ENCODE results near the gene ERG.

Gene ERG

DNA sequence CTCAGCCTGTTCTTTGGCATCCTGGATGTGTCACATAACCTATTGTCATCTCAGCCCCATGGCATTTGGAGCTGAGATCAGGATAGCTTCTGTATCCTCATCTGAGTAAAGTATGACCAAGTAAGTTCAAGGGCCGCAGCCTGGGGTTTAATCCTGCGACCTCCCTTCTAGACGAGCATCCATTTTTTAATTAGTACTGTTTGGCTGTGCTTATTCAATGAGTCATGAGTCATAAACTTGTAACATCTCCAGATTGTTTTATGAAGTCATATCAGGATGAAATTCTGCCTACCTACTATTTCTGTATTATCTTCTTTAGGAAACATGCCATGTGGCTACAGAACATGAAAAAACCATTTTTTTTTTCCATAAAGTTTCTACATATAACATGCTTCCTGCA lies 119.1 kb downstream of the ERG start:
- DNase-seq (ENCODE audit: extremely low read depth, low read depth), result no peak
- TF ChIP-seq, protein P1, sequence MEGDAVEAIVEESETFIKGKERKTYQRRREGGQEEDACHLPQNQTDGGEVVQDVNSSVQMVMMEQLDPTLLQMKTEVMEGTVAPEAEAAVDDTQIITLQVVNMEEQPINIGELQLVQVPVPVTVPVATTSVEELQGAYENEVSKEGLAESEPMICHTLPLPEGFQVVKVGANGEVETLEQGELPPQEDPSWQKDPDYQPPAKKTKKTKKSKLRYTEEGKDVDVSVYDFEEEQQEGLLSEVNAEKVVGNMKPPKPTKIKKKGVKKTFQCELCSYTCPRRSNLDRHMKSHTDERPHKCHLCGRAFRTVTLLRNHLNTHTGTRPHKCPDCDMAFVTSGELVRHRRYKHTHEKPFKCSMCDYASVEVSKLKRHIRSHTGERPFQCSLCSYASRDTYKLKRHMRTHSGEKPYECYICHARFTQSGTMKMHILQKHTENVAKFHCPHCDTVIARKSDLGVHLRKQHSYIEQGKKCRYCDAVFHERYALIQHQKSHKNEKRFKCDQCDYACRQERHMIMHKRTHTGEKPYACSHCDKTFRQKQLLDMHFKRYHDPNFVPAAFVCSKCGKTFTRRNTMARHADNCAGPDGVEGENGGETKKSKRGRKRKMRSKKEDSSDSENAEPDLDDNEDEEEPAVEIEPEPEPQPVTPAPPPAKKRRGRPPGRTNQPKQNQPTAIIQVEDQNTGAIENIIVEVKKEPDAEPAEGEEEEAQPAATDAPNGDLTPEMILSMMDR (IDR thresholded peaks at IDR 0.05; ENCODE audit: low read depth, low read length), result no peak

DNA sequence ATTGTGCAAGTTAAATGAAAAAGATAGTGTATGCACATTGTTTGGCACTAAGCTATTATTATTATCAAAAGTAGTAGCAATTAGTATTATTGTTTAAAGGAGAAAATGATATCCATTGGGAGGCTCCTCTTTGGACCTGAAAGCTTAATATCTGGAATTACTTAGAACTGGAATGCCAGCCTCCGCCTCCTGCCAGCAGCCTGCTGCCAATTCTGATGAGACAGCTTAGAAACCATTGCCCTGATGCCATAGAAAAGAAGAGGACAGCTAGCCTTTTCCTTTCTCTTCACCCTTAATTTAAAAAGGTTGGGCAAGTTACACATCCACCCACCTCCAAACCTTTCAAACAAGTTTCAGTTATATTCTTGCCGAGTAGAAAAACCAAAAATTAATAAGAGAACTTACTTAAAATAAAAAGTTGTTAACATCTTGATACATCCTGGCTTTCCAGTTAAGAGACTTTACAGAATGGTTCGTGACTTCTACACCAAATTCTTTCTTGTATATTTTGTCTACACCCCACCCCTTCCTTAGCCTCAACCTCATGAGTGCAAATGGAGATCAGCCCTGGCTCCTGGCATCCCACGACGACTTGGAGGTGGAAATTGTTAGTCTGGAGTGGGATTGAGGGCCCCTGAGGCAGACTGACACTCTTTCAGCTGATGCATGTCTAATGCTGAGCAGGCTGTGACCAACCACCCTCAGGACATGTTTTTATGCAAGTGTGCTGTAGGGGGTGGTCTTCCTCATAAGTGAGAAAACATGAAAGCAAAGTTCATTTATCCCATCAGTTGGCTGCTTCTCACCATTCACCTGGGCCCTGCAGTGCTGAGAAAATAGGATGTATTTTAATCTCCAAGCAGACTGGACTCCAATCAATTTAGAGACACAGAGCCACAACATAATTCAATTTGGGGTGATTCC lies 120.8 kb downstream of the ERG start:
- TF ChIP-seq, protein P1 (IDR thresholded peaks at IDR 0.05; ENCODE audit: low read depth, low read length), result no peak
- DNase-seq (ENCODE audit: extremely low read depth, low read depth), result no peak

DNA sequence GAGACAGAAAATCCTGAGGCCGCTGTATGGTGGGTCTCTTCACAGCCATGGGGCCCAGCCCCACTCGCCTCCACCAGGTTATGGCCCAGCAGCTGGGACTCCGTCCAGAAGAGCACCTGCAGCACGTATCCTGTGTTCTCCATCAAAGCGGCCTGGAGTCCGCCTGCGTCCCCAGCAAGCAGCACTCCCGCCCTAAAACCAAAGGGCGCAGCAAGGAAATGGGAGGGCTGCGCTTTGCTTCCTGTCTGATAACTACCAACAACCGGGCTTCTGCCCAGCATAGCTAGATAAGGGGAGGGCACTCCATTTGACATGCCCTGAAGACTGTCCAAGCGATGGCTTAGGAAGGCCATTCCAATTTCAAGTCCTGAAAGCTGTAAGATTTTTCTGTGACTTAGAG lies 121.6 kb downstream of the ERG start:
- no peak for DNase-seq (ENCODE audit: extremely low read depth, low read depth)
- TF ChIP-seq, protein P1 (IDR thresholded peaks at IDR 0.05; ENCODE audit: low read depth, low read length), result no peak

DNA sequence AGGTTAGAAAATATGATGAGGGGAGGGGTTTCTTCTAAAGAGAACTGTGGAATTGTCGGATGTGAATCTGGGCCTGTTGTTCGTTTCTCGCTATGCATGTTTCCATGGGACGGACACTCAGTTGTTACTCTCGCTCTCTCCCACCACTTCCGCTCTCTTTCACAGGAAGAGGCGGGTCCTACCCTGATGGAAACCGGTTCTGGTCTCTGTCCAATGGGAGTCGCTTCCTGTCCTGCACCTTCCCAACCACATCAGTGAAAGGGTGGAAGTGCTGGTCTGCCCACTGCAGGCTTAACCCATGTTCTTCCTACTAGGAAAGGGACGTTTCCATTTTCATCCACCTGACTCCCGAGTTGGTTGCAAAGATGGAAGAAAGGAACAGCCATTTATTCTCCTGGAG lies 122.0 kb downstream of the ERG start:
- TF ChIP-seq, protein P1 (IDR thresholded peaks at IDR 0.05; ENCODE audit: low read depth, low read length), result no peak
- no peak for DNase-seq (ENCODE audit: extremely low read depth, low read depth)

DNA sequence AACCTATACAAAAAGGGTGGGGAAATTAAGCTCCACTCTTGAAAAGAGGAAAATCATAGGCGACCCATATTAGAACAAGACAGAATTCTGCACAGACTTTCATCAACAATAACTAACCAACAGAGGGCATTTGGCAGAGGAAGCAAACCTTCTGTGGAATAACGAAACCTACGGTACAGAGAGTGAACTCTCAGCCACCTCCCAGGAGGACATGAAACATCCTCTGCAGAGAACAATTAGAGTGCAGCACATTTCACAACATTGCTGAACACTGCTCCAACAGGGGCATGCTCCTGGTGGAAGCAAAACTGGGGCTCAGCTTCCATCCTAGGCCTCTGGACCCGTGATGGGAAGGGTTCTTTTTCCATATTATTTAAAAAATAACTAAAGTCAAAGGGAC lies 130.6 kb downstream of the ERG start:
- DNase-seq (ENCODE audit: extremely low read depth, low read depth), result no peak
- TF ChIP-seq, protein P1 (IDR thresholded peaks at IDR 0.05; ENCODE audit: low read depth, low read length), result no peak

DNA sequence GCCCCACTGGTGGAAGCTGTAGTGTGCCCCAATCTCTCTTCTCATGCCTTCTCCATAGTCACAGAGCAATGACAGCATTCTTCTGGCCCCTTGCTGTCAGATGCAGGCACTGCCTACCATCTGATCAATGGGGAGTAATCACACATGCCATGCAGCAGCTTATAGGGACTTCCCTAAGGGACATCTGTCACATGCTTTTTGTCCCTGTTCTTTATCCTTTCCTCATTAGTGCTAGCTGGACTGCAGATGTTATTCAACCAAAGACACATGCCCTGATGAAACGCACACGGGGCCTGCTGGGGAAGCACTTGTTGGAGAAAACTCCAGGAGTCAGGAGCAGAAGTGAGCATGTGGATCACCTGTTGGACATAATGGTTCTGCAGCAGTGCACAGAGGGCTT lies 132.8 kb downstream of the ERG start:
- no peak for DNase-seq (ENCODE audit: extremely low read depth, low read depth)
- TF ChIP-seq, protein P1 (IDR thresholded peaks at IDR 0.05; ENCODE audit: low read depth, low read length), result no peak

DNA sequence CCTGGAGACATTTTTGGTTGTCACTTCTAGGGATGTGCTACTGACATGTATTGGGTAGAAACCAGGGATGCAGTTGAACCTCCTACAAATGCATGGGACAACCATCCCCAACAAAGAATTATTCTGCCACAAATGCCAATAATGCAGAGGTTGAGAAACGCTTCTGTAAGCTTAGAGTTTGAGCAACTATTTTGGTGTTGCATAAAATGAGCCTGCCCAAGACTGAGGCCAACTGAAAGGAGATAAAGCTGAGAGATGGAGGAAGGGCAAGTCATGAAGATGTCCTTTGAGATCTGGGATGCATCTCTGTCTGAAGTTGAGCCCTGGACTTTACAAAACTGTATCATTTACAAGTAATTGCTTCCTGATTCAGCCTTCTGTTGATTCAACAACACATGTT lies 134.6 kb downstream of the ERG start:
- no peak for DNase-seq (ENCODE audit: extremely low read depth, low read depth)
- TF ChIP-seq, protein P1 (IDR thresholded peaks at IDR 0.05; ENCODE audit: low read depth, low read length), result no peak

Data from AG09319 (cell line).